ENCODE results near the gene ATPAF1. TPM values are rescaled to one million over a fixed set of nuclear protein-coding genes. Genes with fewer than 3 reads are reported as not detected.

Gene ATPAF1
- total and polyA plus RNA-seq, 12 donors, result 104 to 225 (median 139) TPM

- no peak overlapping the region for H3K27ac ChIP-seq
- H3K9me3 ChIP-seq (replicated peaks in 1 of 3), result no peaks in the 10 kb centered on the region
- H3K36me3 ChIP-seq (replicated peaks in 1 of 2), result peaks cover 0 to 6% of the 10 kb centered on the region in 2 donors
- H3K4me1 ChIP-seq (replicated peaks in 1 of 2), result peaks cover 0 to 10% of the 10 kb centered on the region in 2 donors
- intact Hi-C loops (cut with DNase I), result no loop called here
- H3K4me3 ChIP-seq, result no peak overlapping the region
- H3K27me3 ChIP-seq, result no peaks in the 10 kb centered on the region
- WGBS, 4 donors, result 96 to 99% (median 98%) methylated on average over 2 of the region's 2 CpGs
- TF ChIP-seq POLR2A (IDR thresholded peaks at IDR 0.05) (no peak), CTCF (IDR thresholded peaks at IDR 0.05) (no peak)
- DNase-seq, result no peak
Measured at GRCh38 chr1:46649764-46650163, 18.4 kb downstream of the ATPAF1 start.

GRCh38 chr1:46647611-46648010 lies 20.6 kb downstream of the ATPAF1 start:
- Histone ChIP-seq H3K36me3 (replicated peaks in 1 of 2) (no peaks in the 10 kb centered on the region), H3K27ac (no peak overlapping the region), H3K27me3 (no peaks in the 10 kb centered on the region), H3K4me3 (no peak overlapping the region), H3K4me1 (replicated peaks in 1 of 2) (peaks cover 3 to 25% of the 10 kb centered on the region in 2 donors), H3K9me3 (replicated peaks in 1 of 3) (no peaks in the 10 kb centered on the region)
- DNase-seq, result no peak
- intact Hi-C loops (cut with DNase I), result no loop called here
- TF ChIP-seq CTCF (IDR thresholded peaks at IDR 0.05) (no peak), POLR2A (IDR thresholded peaks at IDR 0.05) (no peak)
- 98 to 100% (median 99%) methylated on average over 3 of the region's 3 CpGs for WGBS, 4 donors

GRCh38 chr1:46646844-46647243 lies 21.3 kb downstream of the ATPAF1 start:
- Histone ChIP-seq H3K36me3 (replicated peaks in 1 of 2) (no peaks in the 10 kb centered on the region), H3K27ac (no peak overlapping the region), H3K27me3 (no peaks in the 10 kb centered on the region), H3K4me3 (no peak overlapping the region), H3K9me3 (replicated peaks in 1 of 3) (no peaks in the 10 kb centered on the region), H3K4me1 (replicated peaks in 1 of 2) (peaks cover 4 to 25% of the 10 kb centered on the region in 2 donors)
- WGBS, 4 donors, result 84 to 92% (median 89%) methylated on average over 2 of the region's 2 CpGs
- intact Hi-C loops (cut with DNase I), result no loop called here
- no peak for TF ChIP-seq POLR2A (IDR thresholded peaks at IDR 0.05)
- TF ChIP-seq CTCF (IDR thresholded peaks at IDR 0.05), result no peak
- DNase-seq, result no peak

- Histone ChIP-seq H3K27ac (peak overlapping the region in 1 of 5 donors; percentile 2), H3K27me3 (no peaks in the 10 kb centered on the region), H3K4me1 (replicated peaks in 1 of 2) (peaks cover 4 to 25% of the 10 kb centered on the region in 2 donors), H3K36me3 (replicated peaks in 1 of 2) (no peaks in the 10 kb centered on the region), H3K9me3 (replicated peaks in 1 of 3) (no peaks in the 10 kb centered on the region), H3K4me3 (no peak overlapping the region)
- DNase-seq, result no peak
- no peak for TF ChIP-seq CTCF (IDR thresholded peaks at IDR 0.05)
- TF ChIP-seq POLR2A (IDR thresholded peaks at IDR 0.05), result no peak
- 44 to 58% (median 55%) methylated on average over 1 of the region's 1 CpG for WGBS, 4 donors
- intact Hi-C loops (cut with DNase I), result no loop called here
Measured at GRCh38 chr1:46646331-46646730, 21.8 kb downstream of the ATPAF1 start.

Data from adrenal gland (tissue), 12 donors.